WTC11 (cell line): ENCODE data around the gene HINT2.

ENCODE experiments used
- CREM ChIP-seq: sonication (generic); formaldehyde crosslinking; IDR thresholded peaks from 2 replicates; pipeline ENCODE4 v1.8.1; 2022; ENCODE audit warnings: mild to moderate bottlenecking, missing genetic modification reagents, moderate library complexity
- CTCF ChIP-seq: fragments of 200-600 bp; IDR thresholded peaks from 2 replicates; pipeline ENCODE4 v1.8.0; 2022; ENCODE audit warnings: antibody characterized with exemption
- FOXK1 ChIP-seq: sonication (generic); formaldehyde crosslinking; IDR thresholded peaks from 2 replicates; pipeline ENCODE4 v1.8.0; 2022; ENCODE audit warnings: mild to moderate bottlenecking, moderate library complexity, missing genetic modification reagents
- OVOL2 ChIP-seq: fragments of 250-450 bp; sonication (Bioruptor Pico); IDR thresholded peaks from 2 replicates; pipeline ENCODE4 v1.9.0; 2021; ENCODE audit warnings: mild to moderate bottlenecking, borderline replicate concordance
- USF2 ChIP-seq: sonication (generic); formaldehyde crosslinking; IDR thresholded peaks from 2 replicates; pipeline ENCODE4 v1.8.1; 2023; ENCODE audit warnings: mild to moderate bottlenecking, missing genetic modification reagents, moderate library complexity
- ZNF263 ChIP-seq: sonication (generic); formaldehyde crosslinking; IDR thresholded peaks from 2 replicates; pipeline ENCODE4 v1.8.1; 2022; ENCODE audit warnings: low read depth, mild to moderate bottlenecking, moderate library complexity, missing genetic modification reagents
- ZNF416 ChIP-seq: fragments of 250-450 bp; sonication (Bioruptor Pico); IDR thresholded peaks from 2 replicates; pipeline ENCODE4 v1.9.0; 2021; ENCODE audit warnings: mild to moderate bottlenecking, inconsistent platforms

- TF ChIP-seq CTCF (no peak), ZNF416 (CRISPR knock-in tag) (no peak), USF2 (CRISPR knock-in tag) (no peak), OVOL2 (CRISPR knock-in tag) (no peak), CREM (CRISPR knock-in tag) (no peak), FOXK1 (CRISPR knock-in tag) (no peak), ZNF263 (CRISPR knock-in tag) (no peak)
Measured at GRCh38 chr9:35797311-35798109, 17.3 kb downstream of the HINT2 start.
